Measurements from ENCODE around the gene TOE1. TPM values are rescaled to one million over a fixed set of nuclear protein-coding genes. Genes with fewer than 3 reads are reported as not detected.
A peak's percentile ranks its signal among the peaks of the same experiment; 100 is the strongest.

Gene TOE1
- total and polyA plus RNA-seq, 9 of the 15 experiments (the other 6 are each of a cell fraction or from before 2014, with no cell fraction given), result 32.1 to 85.7 (median 38.0) TPM

DNA sequence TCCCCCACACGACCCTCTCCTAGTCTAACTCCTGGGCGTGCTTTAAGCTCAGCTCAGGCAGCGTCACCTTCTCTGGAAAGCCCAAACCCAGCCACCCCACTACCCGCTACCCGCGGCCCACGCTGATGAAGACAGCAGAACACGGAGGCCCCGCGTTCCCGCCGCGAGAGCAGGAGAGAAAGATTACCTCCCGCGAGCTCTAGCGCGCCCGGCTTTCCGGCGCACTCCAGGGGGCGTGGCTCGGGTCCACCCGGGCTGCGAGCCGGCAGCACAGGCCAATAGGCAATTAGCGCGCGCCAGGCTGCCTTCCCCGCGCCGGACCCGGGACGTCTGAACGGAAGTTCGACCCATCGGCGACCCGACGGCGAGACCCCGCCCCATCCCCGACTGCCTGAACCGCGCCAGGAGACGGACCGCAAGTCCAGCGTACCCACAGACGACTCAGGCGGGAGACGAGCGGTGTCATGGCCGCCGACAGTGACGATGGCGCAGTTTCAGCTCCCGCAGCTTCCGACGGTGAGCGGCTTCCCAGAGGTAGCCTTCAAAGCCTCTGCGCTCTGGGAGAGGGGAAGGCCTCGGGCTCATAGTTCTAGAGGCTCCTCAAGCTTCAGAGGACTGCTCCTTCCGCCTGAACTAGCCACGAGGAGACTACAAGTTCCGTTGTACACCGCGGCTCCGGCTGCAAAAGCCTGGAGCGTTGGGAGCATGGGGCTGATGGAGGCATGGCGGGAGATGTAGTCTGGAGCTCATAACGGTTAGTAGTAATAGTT, at the start of gene TOE1, which contains the start of gene MUTYH (continued):
- TF ChIP-seq, protein P1, sequence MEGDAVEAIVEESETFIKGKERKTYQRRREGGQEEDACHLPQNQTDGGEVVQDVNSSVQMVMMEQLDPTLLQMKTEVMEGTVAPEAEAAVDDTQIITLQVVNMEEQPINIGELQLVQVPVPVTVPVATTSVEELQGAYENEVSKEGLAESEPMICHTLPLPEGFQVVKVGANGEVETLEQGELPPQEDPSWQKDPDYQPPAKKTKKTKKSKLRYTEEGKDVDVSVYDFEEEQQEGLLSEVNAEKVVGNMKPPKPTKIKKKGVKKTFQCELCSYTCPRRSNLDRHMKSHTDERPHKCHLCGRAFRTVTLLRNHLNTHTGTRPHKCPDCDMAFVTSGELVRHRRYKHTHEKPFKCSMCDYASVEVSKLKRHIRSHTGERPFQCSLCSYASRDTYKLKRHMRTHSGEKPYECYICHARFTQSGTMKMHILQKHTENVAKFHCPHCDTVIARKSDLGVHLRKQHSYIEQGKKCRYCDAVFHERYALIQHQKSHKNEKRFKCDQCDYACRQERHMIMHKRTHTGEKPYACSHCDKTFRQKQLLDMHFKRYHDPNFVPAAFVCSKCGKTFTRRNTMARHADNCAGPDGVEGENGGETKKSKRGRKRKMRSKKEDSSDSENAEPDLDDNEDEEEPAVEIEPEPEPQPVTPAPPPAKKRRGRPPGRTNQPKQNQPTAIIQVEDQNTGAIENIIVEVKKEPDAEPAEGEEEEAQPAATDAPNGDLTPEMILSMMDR (IDR thresholded peaks at IDR 0.05 in 2 of 3, conservative IDR thresholded peaks at IDR 0.05 in 1 of 3; ENCODE audit: insufficient read depth in 2 of 3, low read depth in 1 of 3, low read length in 3 of 3), result no peak
- TF ChIP-seq ZNF77 (CRISPR knock-in tag; IDR thresholded peaks at IDR 0.05) (no peak), ASH1L (IDR thresholded peaks at IDR 0.05; ENCODE audit: borderline replicate concordance, low read depth, partially characterized antibody) (peak; percentile 59), ZNF3 (CRISPR knock-in tag; IDR thresholded peaks at IDR 0.05) (no peak), SMARCA5 (IDR thresholded peaks at IDR 0.05) (0 out of 2 replicates have a peak, but pooled peaks have one; percentile 3), HOXB6 (CRISPR knock-in tag; IDR thresholded peaks at IDR 0.05; ENCODE audit: borderline replicate concordance) (no peak), NR4A1 (CRISPR knock-in tag; IDR thresholded peaks at IDR 0.05) (0 out of 2 replicates have a peak, but pooled peaks have one; percentile 73), NR4A1 (tag; IDR thresholded peaks at IDR 0.05) (no peak), HBP1 (CRISPR knock-in tag; IDR thresholded peaks at IDR 0.05) (peak; percentile 30; the same call in 1 of the 2 replicates), ZNF347 (CRISPR knock-in tag; IDR thresholded peaks at IDR 0.05; ENCODE audit: low read depth) (no peak), TOE1 (IDR thresholded peaks at IDR 0.05; ENCODE audit: borderline replicate concordance) (peak; percentile 86; the same call in 1 of the 2 replicates), TOE1 (CRISPR knock-in tag; IDR thresholded peaks at IDR 0.05; ENCODE audit: borderline replicate concordance, low read depth) (no peak), CUX1 (CRISPR knock-in tag; IDR thresholded peaks at IDR 0.05) (no peak), MTA3 (IDR thresholded peaks at IDR 0.05; ENCODE audit: borderline replicate concordance) (peak; percentile 72; the same call in 1 of the 2 replicates), ATF4 (CRISPR knock-in tag; IDR thresholded peaks at IDR 0.05) (no peak), GTF2E2 (tag; IDR thresholded peaks at IDR 0.05) (peak; percentile 87; the same call in 1 of the 2 replicates)
- TF ChIP-seq, protein P2, sequence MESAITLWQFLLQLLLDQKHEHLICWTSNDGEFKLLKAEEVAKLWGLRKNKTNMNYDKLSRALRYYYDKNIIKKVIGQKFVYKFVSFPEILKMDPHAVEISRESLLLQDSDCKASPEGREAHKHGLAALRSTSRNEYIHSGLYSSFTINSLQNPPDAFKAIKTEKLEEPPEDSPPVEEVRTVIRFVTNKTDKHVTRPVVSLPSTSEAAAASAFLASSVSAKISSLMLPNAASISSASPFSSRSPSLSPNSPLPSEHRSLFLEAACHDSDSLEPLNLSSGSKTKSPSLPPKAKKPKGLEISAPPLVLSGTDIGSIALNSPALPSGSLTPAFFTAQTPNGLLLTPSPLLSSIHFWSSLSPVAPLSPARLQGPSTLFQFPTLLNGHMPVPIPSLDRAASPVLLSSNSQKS (CRISPR knock-in tag; IDR thresholded peaks at IDR 0.05), result no peak

Measured in K562 (cell line).